ENCODE results near the gene CEACAM19. TPM values are rescaled to one million over a fixed set of nuclear protein-coding genes. Genes with fewer than 3 reads are reported as not detected.
A peak's percentile ranks its signal among the peaks of the same experiment; 100 is the strongest.

The CEACAM19 gene
- total and polyA plus RNA-seq, 2 of the 13 experiments (the other 11 are each of a cell fraction or from before 2014, with no cell fraction given): 1.3 to 4.0 TPM

DNA sequence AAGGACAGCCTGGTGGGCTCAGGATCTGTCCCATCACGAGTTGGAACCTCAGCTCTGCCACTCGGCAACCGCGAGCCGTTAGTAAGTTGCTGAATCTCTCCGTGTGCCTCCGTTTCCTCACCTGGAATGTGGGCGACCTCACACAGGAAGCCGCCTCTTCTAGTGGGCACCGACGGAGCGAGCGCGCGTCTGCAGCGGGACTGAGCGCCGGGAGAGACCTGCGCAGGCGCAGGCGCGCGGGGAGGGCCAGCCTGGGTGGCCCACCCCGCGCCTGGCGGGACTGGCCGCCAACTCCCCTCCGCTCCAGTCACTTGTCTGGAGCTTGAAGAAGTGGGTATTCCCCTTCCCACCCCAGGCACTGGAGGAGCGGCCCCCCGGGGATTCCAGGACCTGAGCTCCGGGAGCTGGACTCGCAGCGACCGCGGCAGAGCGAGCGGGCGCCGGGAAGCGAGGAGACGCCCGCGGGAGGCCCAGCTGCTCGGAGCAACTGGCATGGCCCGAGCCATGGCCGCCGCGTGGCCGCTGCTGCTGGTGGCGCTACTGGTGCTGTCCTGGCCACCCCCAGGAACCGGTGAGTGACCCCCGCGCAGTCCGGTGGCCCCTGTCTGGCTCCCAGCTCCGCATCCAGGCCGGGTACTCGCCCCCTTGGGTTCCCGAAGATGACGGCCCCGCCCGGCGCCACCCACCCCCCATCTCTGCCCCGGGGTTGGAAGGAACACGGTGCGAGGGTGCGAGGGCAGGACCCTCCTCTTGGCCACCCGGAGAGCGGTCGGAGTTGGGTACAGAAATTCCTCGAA lies 27.5 kb upstream of the CEACAM19 start, which contains the start of gene PVR (continued):
- TF ChIP-seq MIER2 (CRISPR knock-in tag; IDR thresholded peaks at IDR 0.05): no peak
- no peak for TF ChIP-seq ZFP36 (IDR thresholded peaks at IDR 0.05; ENCODE audit: borderline replicate concordance, low read depth, low read length, partially characterized antibody)
- TF ChIP-seq PHB2 (IDR thresholded peaks at IDR 0.05; ENCODE audit: partially characterized antibody): no peak
- TF ChIP-seq, protein P1, sequence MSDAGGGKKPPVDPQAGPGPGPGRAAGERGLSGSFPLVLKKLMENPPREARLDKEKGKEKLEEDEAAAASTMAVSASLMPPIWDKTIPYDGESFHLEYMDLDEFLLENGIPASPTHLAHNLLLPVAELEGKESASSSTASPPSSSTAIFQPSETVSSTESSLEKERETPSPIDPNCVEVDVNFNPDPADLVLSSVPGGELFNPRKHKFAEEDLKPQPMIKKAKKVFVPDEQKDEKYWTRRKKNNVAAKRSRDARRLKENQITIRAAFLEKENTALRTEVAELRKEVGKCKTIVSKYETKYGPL (CRISPR knock-in tag; IDR thresholded peaks at IDR 0.05): no peak; the same call in 1 of the 2 replicates
- peak; percentile 57; the same call in 1 of the 2 replicates for TF ChIP-seq ZNF772 (CRISPR knock-in tag; IDR thresholded peaks at IDR 0.05)
- TF ChIP-seq, protein P2, sequence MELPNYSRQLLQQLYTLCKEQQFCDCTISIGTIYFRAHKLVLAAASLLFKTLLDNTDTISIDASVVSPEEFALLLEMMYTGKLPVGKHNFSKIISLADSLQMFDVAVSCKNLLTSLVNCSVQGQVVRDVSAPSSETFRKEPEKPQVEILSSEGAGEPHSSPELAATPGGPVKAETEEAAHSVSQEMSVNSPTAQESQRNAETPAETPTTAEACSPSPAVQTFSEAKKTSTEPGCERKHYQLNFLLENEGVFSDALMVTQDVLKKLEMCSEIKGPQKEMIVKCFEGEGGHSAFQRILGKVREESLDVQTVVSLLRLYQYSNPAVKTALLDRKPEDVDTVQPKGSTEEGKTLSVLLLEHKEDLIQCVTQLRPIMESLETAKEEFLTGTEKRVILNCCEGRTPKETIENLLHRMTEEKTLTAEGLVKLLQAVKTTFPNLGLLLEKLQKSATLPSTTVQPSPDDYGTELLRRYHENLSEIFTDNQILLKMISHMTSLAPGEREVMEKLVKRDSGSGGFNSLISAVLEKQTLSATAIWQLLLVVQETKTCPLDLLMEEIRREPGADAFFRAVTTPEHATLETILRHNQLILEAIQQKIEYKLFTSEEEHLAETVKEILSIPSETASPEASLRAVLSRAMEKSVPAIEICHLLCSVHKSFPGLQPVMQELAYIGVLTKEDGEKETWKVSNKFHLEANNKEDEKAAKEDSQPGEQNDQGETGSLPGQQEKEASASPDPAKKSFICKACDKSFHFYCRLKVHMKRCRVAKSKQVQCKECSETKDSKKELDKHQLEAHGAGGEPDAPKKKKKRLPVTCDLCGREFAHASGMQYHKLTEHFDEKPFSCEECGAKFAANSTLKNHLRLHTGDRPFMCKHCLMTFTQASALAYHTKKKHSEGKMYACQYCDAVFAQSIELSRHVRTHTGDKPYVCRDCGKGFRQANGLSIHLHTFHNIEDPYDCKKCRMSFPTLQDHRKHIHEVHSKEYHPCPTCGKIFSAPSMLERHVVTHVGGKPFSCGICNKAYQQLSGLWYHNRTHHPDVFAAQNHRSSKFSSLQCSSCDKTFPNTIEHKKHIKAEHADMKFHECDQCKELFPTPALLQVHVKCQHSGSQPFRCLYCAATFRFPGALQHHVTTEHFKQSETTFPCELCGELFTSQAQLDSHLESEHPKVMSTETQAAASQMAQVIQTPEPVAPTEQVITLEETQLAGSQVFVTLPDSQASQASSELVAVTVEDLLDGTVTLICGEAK (IDR thresholded peaks at IDR 0.05): no peak
- TF ChIP-seq, protein P2 (CRISPR knock-in tag; IDR thresholded peaks at IDR 0.05): no peak; the same call in 1 of the 2 replicates
- TF ChIP-seq, protein P3, sequence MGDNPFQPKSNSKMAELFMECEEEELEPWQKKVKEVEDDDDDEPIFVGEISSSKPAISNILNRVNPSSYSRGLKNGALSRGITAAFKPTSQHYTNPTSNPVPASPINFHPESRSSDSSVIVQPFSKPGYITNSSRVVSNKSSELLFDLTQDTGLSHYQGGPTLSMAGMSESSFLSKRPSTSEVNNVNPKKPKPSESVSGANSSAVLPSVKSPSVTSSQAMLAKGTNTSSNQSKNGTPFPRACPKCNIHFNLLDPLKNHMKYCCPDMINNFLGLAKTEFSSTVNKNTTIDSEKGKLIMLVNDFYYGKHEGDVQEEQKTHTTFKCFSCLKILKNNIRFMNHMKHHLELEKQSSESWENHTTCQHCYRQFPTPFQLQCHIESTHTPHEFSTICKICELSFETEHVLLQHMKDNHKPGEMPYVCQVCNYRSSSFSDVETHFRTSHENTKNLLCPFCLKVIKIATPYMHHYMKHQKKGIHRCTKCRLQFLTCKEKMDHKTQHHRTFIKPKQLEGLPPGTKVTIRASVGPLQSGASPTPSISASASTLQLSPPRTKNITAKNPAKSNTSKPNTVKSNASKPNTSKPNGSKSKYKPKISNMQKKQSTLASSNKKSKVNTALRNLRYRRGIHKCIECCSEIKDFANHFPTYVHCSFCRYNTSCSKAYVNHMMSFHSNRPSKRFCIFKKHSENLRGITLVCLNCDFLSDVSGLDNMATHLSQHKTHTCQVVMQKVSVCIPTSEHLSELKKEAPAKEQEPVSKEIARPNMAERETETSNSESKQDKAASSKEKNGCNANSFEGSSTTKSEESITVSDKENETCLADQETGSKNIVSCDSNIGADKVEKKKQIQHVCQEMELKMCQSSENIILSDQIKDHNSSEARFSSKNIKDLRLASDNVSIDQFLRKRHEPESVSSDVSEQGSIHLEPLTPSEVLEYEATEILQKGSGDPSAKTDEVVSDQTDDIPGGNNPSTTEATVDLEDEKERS (CRISPR knock-in tag; IDR thresholded peaks at IDR 0.05): no peak
- TF ChIP-seq KMT2A (CRISPR knock-in tag; IDR thresholded peaks at IDR 0.05): no peak; the same call in 1 of the 2 replicates
- no peak for TF ChIP-seq ZFP41 (CRISPR knock-in tag; IDR thresholded peaks at IDR 0.05; ENCODE audit: borderline replicate concordance)
- TF ChIP-seq ZNF614 (CRISPR knock-in tag; IDR thresholded peaks at IDR 0.05; ENCODE audit: borderline replicate concordance): no peak
- peak; percentile 88 for TF ChIP-seq POLR2G (IDR thresholded peaks at IDR 0.05; ENCODE audit: low read depth, low read length)
- TF ChIP-seq TCF7L2 (IDR thresholded peaks at IDR 0.05; ENCODE audit: low read depth, low read length): no peak
- no peak for TF ChIP-seq TEAD2 (CRISPR knock-in tag; IDR thresholded peaks at IDR 0.05)
- no peak; the same call in 1 of the 2 replicates for TF ChIP-seq ZNF558 (CRISPR knock-in tag; IDR thresholded peaks at IDR 0.05; ENCODE audit: borderline replicate concordance)
- no peak for TF ChIP-seq NCOR1 (IDR thresholded peaks at IDR 0.05; ENCODE audit: borderline replicate concordance, low read length)
- peak; percentile 75 for TF ChIP-seq ARNTL (CRISPR knock-in tag; IDR thresholded peaks at IDR 0.05)
